ENCODE data around the gene KBTBD7.
"Not testable (repeated sequence)": the region's sequence is repeated elsewhere in the genome, so short reads cannot be mapped to it uniquely, and the experiment has no call there.

KBTBD7 gene

DNA sequence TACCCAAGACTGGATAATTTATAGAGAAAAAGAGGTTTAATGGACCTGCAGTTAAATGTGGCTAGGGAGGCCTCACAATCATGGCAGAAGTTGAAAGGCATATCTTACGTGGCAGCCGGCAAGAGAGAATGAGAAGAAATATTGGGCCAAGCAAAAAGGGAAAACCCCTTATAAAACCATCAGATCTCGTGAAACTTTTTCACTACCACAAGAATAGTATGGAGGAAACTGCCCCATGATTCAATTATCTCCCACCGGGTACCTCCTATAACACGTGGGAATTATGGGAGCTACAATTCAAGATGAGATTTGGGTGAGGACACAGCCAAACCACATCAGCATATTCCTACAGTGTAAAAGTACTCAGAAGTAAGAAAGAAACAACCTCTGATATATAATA, 4.7 kb upstream of the KBTBD7 start:
- Histone ChIP-seq H3K4me1 (ENCODE audit: control insufficient read depth, insufficient read depth, low read length) (no peaks in the 10 kb centered on the region), H3K27me3 (ENCODE audit: control insufficient read depth, insufficient read depth, low read length) (no peaks in the 10 kb centered on the region), H3K9ac (ENCODE audit: low read length) (no peak overlapping the region), H3K9me3 (ENCODE audit: control insufficient read depth, insufficient read depth, low read depth, low read length) (no peaks in the 10 kb centered on the region), H3K27ac (ENCODE audit: low read depth, low read length) (no peak overlapping the region), H3K4me3 (ENCODE audit: low read depth, low read length) (no peak overlapping the region), H3K36me3 (ENCODE audit: control insufficient read depth, insufficient read depth, low read length) (no peaks in the 10 kb centered on the region)

DNA sequence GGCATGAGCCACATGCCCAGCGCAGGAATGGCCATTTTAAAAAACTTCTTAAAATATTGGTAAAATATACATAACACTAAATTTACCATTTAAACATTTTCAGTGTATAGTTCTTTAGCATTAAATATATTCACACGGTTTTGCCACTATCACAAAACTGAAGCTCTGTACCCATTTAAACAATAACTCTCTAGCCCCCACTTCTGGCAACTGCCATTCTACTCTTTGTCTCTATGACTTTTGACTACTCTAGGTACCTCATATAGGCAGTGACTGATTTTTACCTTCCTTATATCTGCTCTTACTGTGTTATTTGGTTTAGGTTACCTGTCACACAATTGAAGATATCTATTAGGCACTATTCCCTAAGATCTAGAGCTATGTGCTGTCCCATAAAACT, 2.3 kb upstream of the KBTBD7 start:
- H3K4me3 ChIP-seq (ENCODE audit: low read depth, low read length): no peak overlapping the region
- H3K9ac ChIP-seq (ENCODE audit: low read length): no peak overlapping the region
- 0 out of 2 replicates have a peak, but pooled peaks cover 6% of the 10 kb centered on the region for H3K4me1 ChIP-seq (ENCODE audit: control insufficient read depth, insufficient read depth, low read length)
- no peaks in the 10 kb centered on the region for H3K27me3 ChIP-seq (ENCODE audit: control insufficient read depth, insufficient read depth, low read length)
- peaks cover 6% of the 10 kb centered on the region; the same call in 1 of the 2 replicates for H3K9me3 ChIP-seq (ENCODE audit: control insufficient read depth, insufficient read depth, low read depth, low read length)
- H3K36me3 ChIP-seq (ENCODE audit: control insufficient read depth, insufficient read depth, low read length): peaks cover 10% of the 10 kb centered on the region; the same call in 1 of the 2 replicates
- no peak overlapping the region for H3K27ac ChIP-seq (ENCODE audit: low read depth, low read length)

DNA sequence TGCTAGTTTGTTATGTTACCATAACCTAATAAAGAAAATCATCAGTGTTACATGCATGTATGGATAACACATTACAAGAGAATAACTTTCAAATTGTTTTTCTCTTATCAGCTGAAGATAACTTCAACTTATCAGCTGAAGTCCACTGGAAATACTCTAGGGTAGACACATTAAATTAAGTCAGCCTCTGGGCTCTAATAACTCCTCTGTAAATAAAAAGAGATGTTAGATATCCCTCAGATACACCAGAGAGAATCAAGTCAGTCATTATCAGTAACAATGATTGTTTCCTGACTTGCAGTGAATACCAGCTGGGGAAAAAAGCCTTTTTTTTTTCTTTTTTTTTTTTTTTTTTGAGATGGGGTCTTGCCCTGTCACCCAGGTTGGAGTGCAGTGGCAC, 1.6 kb upstream of the KBTBD7 start:
- 0 out of 2 replicates have a peak, but pooled peaks cover 6% of the 10 kb centered on the region for H3K4me1 ChIP-seq (ENCODE audit: control insufficient read depth, insufficient read depth, low read length)
- H3K9me3 ChIP-seq (ENCODE audit: control insufficient read depth, insufficient read depth, low read depth, low read length): peaks cover 6% of the 10 kb centered on the region; the same call in 1 of the 2 replicates
- H3K36me3 ChIP-seq (ENCODE audit: control insufficient read depth, insufficient read depth, low read length): peaks cover 10% of the 10 kb centered on the region; the same call in 1 of the 2 replicates
- H3K27ac ChIP-seq (ENCODE audit: low read depth, low read length): no peak overlapping the region
- no peak overlapping the region for H3K9ac ChIP-seq (ENCODE audit: low read length)
- no peaks in the 10 kb centered on the region for H3K27me3 ChIP-seq (ENCODE audit: control insufficient read depth, insufficient read depth, low read length)
- H3K4me3 ChIP-seq (ENCODE audit: low read depth, low read length): no peak overlapping the region

DNA sequence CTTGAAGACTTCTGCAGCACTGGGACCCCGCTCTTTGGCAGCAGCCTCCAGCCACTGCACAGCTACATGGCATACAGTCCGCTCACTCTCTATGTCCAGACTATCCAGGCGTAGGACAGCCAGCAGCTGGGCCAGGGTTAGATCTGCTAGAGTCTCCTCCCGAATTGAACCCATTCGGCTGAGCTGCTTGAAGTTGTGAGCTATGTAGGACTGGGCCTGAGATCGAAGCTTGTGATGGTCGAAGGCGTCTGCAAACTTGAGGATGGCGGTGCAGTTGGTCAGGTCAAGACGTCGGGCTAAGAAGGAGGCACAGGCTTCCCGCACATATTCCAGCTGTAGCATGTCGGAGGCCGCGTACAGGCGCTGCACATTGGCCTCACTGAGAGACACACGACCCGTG, 900 bp downstream of the KBTBD7 start:
- Histone ChIP-seq H3K36me3 (ENCODE audit: control insufficient read depth, insufficient read depth, low read length) (peaks cover 10% of the 10 kb centered on the region; the same call in 1 of the 2 replicates), H3K4me3 (ENCODE audit: low read depth, low read length) (peak overlapping the region; percentile 74), H3K9me3 (ENCODE audit: control insufficient read depth, insufficient read depth, low read depth, low read length) (peaks cover 6% of the 10 kb centered on the region; the same call in 1 of the 2 replicates), H3K4me1 (ENCODE audit: control insufficient read depth, insufficient read depth, low read length) (0 out of 2 replicates have a peak, but pooled peaks cover 6% of the 10 kb centered on the region), H3K27me3 (ENCODE audit: control insufficient read depth, insufficient read depth, low read length) (no peaks in the 10 kb centered on the region), H3K9ac (ENCODE audit: low read length) (peak overlapping the region; percentile 77), H3K27ac (ENCODE audit: low read depth, low read length) (no peak overlapping the region)

DNA sequence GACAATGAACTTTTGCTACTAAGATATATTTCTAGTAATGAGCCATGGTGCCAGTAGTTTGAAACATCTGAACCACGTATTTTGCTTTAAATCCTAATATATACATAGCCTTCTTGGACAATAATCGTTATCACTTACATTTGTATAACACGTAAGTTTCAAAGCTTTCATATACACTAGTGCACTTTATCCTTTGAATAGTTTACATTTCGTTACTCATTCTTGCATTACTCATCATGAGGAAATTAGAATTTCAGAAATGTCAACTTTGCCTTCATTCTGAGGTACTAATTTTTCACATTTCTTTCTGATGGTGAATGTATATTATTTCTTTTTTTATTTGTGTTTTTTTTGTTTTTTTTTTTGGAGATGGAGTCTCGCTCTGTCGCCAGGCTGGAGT, 5.8 kb downstream of the KBTBD7 start:
- Histone ChIP-seq H3K27ac (ENCODE audit: low read depth, low read length) (no peak overlapping the region), H3K4me1 (ENCODE audit: control insufficient read depth, insufficient read depth, low read length) (0 out of 2 replicates have a peak, but pooled peaks cover 3% of the 10 kb centered on the region), H3K9ac (ENCODE audit: low read length) (no peak overlapping the region), H3K36me3 (ENCODE audit: control insufficient read depth, insufficient read depth, low read length) (peaks cover 9% of the 10 kb centered on the region; the same call in 1 of the 2 replicates), H3K9me3 (ENCODE audit: control insufficient read depth, insufficient read depth, low read depth, low read length) (peaks cover 6% of the 10 kb centered on the region; the same call in 1 of the 2 replicates), H3K4me3 (ENCODE audit: low read depth, low read length) (no peak overlapping the region), H3K27me3 (ENCODE audit: control insufficient read depth, insufficient read depth, low read length) (no peaks in the 10 kb centered on the region)

DNA sequence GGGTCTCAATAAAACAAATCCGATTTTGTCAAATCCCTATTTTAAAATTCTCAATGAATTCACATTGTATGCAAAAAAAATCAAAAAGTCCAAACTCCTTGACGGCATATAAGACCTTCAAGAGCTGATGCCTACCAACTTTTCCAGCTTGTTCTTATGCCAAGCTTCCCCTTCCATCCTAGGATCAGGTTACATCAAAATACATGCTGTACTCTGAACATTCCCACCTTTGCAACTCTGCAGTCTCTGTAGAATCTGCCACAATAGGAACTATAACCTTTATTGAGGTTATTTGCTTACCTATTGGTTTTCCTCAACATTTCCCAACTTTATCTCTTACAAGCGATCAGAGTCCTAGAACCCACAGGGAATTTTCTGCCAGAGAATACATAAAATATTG, 7.9 kb downstream of the KBTBD7 start:
- Histone ChIP-seq H3K36me3 (ENCODE audit: control insufficient read depth, insufficient read depth, low read length) (no peaks in the 10 kb centered on the region), H3K4me3 (ENCODE audit: low read depth, low read length) (no peak overlapping the region), H3K9ac (ENCODE audit: low read length) (no peak overlapping the region), H3K9me3 (ENCODE audit: control insufficient read depth, insufficient read depth, low read depth, low read length) (no peaks in the 10 kb centered on the region), H3K27me3 (ENCODE audit: control insufficient read depth, insufficient read depth, low read length) (no peaks in the 10 kb centered on the region), H3K27ac (ENCODE audit: low read depth, low read length) (no peak overlapping the region), H3K4me1 (ENCODE audit: control insufficient read depth, insufficient read depth, low read length) (no peaks in the 10 kb centered on the region)

DNA sequence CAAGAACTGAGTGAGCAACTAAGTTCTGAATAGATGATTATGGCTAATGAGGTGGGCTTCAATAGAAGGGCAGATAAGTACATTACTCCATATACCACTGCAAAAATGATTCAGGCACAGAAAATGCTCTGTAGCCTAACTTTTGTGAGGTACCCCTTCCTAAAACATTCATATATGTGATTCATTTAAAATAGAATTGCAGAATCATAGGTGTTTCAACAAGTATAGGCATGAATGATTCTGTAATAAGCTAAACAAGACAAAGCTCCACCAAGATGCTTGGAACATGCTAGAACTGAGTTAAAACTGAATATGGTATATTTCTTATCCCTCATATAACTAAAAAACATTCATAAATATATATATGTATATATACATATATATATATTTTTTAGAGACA, 12.1 kb downstream of the KBTBD7 start:
- no peak overlapping the region for H3K27ac ChIP-seq (ENCODE audit: low read depth, low read length)

DNA sequence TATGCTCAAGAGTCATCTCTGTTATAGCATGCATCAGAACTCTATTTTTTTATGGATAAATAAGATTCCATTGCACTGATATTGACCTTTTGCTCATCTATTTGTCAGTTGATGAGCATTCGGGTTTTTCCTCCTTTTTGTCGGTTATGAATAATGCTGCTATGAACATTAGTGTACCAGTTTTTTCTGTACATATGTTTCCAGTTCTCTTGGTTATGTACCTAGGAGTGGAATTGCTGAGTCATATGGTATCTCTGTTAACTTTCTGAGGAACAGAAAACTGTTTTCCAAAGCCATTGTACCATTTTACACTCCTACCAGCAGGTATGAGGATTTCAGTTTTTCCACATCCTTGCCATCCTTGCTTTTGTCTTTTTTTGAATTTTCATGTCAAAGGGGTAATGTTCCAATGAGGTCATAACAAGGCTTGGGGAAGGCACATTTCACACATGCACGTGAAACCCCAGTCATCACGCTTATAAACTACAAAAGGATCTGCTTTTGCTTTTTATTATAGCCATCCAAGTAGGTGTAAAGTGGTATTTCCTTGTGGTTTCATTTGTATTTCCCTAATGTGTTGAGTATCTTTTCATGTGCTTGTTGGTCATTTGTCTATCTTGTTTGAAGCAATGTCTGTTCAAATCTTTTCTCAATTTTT, 14.6 kb downstream of the KBTBD7 start:
- Histone ChIP-seq H3K4me3 (ENCODE audit: low read depth, low read length) (no peak overlapping the region), H3K4me1 (ENCODE audit: control insufficient read depth, insufficient read depth, low read length) (no peaks in the 10 kb centered on the region), H3K27ac (ENCODE audit: low read depth, low read length) (no peak overlapping the region), H3K9me3 (ENCODE audit: control insufficient read depth, insufficient read depth, low read depth, low read length) (peaks cover 27% of the 10 kb centered on the region), H3K36me3 (ENCODE audit: control insufficient read depth, insufficient read depth, low read length) (peaks cover 3% of the 10 kb centered on the region; the same call in 1 of the 2 replicates), H3K9ac (ENCODE audit: low read length) (no peak overlapping the region), H3K27me3 (ENCODE audit: control insufficient read depth, insufficient read depth, low read length) (no peaks in the 10 kb centered on the region)

More for the DNA sequence above, 12.1 kb downstream of the KBTBD7 start:
- Histone ChIP-seq H3K4me3 (ENCODE audit: low read depth, low read length) (no peak overlapping the region), H3K9ac (ENCODE audit: low read length) (no peak overlapping the region), H3K36me3 (ENCODE audit: control insufficient read depth, insufficient read depth, low read length) (no peaks in the 10 kb centered on the region), H3K4me1 (ENCODE audit: control insufficient read depth, insufficient read depth, low read length) (no peaks in the 10 kb centered on the region), H3K9me3 (ENCODE audit: control insufficient read depth, insufficient read depth, low read depth, low read length) (peaks cover 5% of the 10 kb centered on the region; the same call in 1 of the 2 replicates), H3K27me3 (ENCODE audit: control insufficient read depth, insufficient read depth, low read length) (no peaks in the 10 kb centered on the region)

DNA sequence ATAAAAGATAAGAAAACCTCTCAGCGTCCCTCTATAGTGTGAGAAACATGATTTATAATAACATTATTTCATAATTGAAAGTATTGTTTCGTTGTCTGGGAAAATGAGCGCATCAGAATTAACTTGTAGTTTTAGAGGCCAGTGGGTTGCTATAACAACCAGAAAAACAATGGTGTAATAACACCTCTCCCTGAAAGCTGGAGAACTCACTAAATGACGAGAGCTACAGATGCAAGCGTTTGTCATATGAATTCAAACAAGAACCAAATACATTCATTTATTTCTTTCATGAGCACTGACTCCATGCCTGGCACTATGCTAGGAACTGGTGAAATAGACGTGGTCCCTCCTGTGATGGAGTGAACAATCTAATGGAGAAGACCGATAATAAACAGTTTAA, 16.3 kb downstream of the KBTBD7 start:
- Histone ChIP-seq H3K9me3 (ENCODE audit: control insufficient read depth, insufficient read depth, low read depth, low read length) (peaks cover 35% of the 10 kb centered on the region), H3K27ac (ENCODE audit: low read depth, low read length) (no peak overlapping the region)

DNA sequence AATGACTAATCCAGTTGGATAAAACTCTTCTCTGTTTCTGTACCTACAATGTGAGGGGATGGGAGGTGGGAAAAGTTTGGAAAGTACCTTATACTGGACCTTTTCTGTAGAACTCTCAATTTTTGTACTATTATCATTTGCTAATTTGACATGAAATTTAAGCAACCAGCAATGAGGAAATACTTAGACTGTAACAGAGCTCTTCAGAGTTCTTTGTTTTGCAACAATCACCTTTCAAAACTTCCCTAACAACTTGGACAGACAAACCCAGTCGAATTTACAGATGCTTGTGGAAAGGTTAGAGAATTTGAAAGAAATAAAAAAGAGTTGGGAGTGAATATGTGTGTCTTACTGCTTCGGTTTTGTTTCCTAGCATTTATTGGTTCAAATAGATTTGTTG, 16.8 kb downstream of the KBTBD7 start:
- Histone ChIP-seq H3K36me3 (ENCODE audit: control insufficient read depth, insufficient read depth, low read length) (peaks cover 7% of the 10 kb centered on the region), H3K4me3 (ENCODE audit: low read depth, low read length) (no peak overlapping the region), H3K4me1 (ENCODE audit: control insufficient read depth, insufficient read depth, low read length) (no peaks in the 10 kb centered on the region), H3K27ac (ENCODE audit: low read depth, low read length) (no peak overlapping the region), H3K27me3 (ENCODE audit: control insufficient read depth, insufficient read depth, low read length) (no peaks in the 10 kb centered on the region), H3K9ac (ENCODE audit: low read length) (no peak overlapping the region), H3K9me3 (ENCODE audit: control insufficient read depth, insufficient read depth, low read depth, low read length) (peaks cover 37% of the 10 kb centered on the region)

More for the DNA sequence above, 16.3 kb downstream of the KBTBD7 start:
- no peaks in the 10 kb centered on the region for H3K27me3 ChIP-seq (ENCODE audit: control insufficient read depth, insufficient read depth, low read length)
- H3K4me3 ChIP-seq (ENCODE audit: low read depth, low read length): no peak overlapping the region
- H3K9ac ChIP-seq (ENCODE audit: low read length): no peak overlapping the region
- H3K36me3 ChIP-seq (ENCODE audit: control insufficient read depth, insufficient read depth, low read length): peaks cover 7% of the 10 kb centered on the region
- no peaks in the 10 kb centered on the region for H3K4me1 ChIP-seq (ENCODE audit: control insufficient read depth, insufficient read depth, low read length)

DNA sequence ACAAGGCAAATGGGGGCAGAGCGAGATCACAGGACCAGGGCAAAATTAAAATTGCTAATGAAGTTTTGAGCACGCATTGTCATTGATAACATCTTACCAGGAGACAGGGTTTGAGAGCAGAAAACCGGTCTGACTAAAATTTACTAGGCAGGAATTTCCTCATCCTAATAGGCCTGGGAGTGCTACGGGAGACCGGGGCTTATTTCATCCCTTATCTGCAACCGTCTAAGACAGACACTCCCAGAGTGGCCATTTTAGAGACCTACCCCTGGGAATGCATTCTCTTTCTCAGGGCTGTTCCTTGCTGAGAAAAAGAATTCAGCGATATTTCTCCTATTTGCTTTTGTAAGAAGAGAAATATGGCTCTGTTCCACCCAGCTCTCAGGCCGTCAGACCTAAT, 18.8 kb downstream of the KBTBD7 start:
- not testable (repeated sequence) for H3K4me3 ChIP-seq (ENCODE audit: low read depth, low read length); H3K27ac ChIP-seq (ENCODE audit: low read depth, low read length)

More for the DNA sequence above, 18.8 kb downstream of the KBTBD7 start:
- H3K27me3 ChIP-seq (ENCODE audit: control insufficient read depth, insufficient read depth, low read length); H3K4me1 ChIP-seq (ENCODE audit: control insufficient read depth, insufficient read depth, low read length); H3K36me3 ChIP-seq (ENCODE audit: control insufficient read depth, insufficient read depth, low read length); H3K9ac ChIP-seq (ENCODE audit: low read length): not testable (repeated sequence)
- peaks cover 38% of the 10 kb centered on the region for H3K9me3 ChIP-seq (ENCODE audit: control insufficient read depth, insufficient read depth, low read depth, low read length)

All from HUES6 (cell line).